HG03280 (cell line): ENCODE data around the gene ALAS1.
"Not testable (repeated sequence)": the region's sequence is repeated elsewhere in the genome, so short reads cannot be mapped to it uniquely, and the experiment has no call there.

ENCODE experiments used
- ATAC-seq: cut with Tn5 transposase; IDR thresholded peaks from one replicate; pipeline ENCODE4 v1.9.1; 2021; ENCODE audit warnings: mild to moderate bottlenecking, moderate library complexity; ENCODE audit not compliant: unreplicated experiment

The ALAS1 gene

DNA sequence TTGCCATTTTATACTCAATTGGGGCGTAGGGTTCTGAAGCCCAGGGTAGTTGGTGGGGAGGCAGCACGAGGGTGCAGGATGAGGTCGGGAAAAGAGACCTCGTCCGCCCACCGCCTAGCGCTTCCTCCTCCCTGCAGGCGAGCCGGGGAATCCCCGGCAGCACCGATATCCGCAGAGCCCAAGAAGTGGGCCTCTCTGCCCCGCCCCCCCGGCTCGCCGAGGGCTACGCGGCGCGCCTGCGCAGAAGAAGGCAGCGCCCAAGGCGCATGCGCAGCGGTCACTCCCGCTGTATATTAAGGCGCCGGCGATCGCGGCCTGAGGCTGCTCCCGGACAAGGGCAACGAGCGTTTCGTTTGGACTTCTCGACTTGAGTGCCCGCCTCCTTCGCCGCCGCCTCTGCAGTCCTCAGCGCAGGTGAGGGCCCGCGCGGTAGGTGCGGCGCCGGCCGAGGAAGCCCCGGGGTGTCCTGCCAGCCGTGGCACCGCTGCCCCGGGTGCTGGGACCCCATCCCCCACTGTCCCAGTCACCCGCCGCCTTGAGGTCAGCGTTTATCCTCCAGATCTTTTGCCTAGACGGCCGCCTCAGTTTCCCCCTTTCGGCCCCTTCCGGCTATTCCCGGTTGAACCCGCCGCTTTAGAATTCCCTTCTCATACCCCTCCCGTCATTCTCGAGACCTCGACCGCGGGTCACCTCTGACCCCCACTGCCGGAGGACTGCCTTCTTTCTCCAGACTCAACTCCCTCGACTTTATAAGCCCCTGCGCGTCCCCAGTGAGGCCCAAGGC, at the start of gene ALAS1:
ALAS1 (plus strand) TSS at position 319 of the 784 bp plus-strand sequence. CDS start 1,082 bp downstream, outside the sequence.
- ATAC-seq: peak; percentile 87

DNA sequence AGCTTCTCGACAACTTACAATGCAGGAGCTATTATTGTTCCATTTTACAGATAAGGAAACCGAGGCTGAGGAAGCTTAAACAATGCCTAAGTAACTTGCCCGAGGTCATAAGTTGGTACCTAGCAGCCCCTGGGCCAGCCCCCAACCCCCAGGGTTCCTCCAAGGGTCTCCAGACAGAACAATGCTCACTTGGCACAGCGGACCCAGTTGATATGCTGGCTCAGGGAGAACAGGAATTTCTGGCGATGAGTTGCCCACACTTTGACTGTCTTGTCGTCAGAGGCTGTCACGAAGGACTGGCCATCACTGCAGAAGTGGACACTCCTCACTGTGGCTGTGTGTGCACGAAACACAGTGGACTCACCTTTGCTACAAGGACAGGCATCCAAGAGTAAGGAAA, 48.9 kb upstream of the ALAS1 start:
- ATAC-seq: no peak

DNA sequence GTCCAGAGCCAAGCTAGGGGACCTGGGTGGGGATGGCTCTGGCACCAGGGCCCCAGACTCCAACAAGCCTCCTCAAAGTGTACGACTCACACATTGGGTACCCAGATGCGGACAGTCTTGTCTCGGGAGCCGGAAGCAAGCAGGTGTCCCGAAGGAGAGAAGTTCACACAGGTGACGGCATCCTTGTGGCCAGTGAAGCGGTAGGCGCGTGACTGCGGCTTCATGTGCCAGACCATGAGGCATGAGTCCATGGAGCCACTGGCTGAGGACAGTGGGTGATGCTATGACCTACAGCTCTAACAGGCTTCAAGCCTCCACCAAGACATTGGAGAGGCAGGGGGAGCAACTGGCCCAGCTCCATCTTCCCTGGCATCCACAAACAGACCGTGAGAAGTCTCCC, 48.2 kb upstream of the ALAS1 start:
- no peak for ATAC-seq

DNA sequence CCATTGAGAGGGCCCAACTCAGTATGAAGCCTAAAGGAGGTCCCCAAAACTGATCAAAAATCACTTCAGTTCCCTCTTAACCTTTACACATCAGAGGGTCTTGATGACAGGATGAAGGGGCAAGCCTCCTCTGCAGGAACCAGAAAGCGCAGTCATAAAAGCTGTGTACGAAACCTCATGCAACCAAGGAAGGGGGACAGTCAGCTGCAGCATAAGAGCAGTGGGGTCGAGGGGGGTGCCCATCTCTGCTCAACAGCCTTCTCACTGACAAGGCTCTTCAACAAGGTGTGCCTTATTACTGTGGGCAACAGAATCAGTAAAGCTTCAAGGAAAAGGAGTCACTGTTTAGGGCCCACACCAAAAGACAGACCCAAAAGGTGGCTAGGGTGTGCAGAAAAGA, 47.6 kb upstream of the ALAS1 start:
- no peak for ATAC-seq

DNA sequence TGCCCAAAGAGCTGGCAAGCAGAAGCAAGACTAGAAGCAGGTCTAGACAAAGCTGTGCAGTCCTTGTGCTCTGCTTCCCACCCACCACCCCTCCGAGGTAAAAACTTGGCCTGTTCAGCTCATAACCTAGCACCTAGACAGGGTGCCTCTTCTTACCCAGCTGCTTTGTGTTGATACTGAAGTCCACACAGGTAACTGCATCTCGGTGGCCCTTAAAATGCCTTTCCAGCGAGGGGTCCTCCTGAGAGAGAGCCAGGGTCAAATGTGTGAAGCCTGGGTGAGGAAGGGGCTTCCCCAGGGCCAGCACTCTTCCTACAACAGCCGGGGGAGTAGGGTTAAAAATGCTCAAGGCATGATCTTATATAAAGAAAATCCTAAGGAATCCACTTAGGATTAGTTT, 47.1 kb upstream of the ALAS1 start:
- no peak for ATAC-seq

DNA sequence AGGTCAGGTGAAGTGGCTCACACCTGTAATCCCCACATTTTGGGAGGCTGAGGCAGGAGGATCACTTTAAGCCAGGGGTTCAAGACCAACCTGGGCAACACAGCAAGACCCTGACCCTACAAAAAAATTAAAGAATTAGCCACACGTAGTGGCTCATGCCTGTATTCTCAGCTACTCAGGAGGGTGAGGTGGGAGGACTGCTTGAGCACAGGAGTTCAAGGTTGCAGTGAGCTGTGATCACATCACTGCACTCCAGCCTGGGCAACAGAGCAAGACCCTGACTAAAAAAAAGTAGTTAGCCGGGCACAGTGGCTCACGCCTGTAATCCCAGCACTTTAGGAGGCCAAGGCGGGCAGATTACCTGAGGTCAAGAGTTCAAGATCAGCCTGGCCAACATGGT, 46.0 kb upstream of the ALAS1 start:
- ATAC-seq: not testable (repeated sequence)

DNA sequence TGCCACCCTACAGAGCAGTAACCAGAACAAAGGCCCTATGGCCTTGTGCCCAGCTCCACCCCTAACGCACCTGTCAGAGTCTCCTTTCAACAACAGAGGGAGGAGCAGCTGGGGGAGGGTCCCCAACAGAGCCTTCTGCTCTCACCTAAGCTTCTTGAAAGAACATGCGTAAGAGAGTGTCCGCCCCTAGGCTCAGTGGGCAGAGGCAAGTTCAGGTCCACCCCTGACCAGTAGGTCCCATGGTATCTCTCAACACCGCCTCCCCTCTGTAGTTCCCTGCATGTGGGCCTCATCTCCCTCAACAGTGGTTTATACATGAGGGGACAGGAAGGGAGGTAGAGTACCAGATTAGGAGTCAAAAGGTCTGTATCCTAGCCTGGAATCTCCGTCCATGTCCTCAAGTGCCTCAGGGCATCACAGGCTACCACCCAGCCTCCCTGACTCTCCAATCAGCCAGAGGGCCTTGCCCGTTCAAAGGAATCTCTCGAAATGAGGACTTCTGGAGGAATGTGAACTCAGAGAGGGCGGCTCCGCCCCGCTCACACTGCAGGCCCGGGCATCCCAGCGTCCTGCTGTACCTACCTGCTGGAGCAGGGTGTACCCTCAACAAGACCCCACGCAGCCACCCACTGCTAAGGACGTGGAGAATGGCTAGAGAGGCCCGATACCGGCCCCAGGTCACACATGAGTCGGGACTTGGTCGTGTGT, 44.4 kb upstream of the ALAS1 start:
- peak; percentile 14 for ATAC-seq

DNA sequence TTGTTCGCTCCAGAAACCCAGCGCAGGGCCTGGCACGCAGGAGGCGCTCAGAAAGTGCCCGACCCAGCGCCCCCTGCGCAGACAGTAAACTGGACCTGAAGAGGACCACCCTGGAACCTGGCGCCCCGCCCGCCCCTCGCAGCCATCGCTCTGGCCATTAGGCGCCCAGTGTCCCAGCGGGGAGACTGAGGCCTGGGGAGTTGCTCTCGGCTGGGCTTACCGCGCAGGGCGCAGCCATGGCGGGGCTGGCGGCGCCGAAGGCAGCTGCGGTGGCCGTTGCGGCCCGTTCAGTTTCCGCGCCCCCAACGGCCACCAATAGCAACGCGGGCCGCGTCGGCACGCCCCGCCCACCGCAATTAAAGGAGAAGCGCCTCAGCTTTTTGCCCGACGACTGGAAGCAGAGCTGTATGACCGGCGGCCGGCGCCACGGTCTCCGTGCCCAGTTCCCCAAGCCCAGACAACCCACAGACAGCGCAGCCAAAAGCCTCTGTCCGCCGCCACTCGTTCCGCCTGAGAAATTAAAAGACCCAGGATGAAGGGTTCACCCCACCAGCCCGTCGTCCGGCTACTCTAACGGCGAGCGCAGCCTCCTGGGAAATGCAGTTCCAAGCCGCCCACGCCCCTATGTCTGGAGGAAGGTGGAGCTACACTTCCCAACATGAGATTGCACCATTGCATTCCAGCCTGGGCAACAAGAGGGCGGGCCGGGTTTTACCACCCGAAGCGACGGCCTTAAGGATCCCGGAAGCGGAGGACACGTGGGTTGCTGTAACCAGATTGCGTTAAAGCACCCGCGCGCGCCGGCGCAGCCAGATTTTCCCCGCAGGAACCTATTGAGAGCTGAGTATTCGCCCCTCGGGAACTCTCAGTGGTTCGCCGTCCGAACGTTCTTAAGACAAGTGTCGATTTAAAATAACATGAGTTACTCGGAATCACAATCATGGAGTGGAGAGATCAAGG, 43.5 kb upstream of the ALAS1 start, which contains the start of gene POC1A:
POC1A (minus strand) TSS at position 289 of the 960 bp plus-strand sequence; CDS start at position 238, 51 bp downstream.
- ATAC-seq: peak; percentile 82

DNA sequence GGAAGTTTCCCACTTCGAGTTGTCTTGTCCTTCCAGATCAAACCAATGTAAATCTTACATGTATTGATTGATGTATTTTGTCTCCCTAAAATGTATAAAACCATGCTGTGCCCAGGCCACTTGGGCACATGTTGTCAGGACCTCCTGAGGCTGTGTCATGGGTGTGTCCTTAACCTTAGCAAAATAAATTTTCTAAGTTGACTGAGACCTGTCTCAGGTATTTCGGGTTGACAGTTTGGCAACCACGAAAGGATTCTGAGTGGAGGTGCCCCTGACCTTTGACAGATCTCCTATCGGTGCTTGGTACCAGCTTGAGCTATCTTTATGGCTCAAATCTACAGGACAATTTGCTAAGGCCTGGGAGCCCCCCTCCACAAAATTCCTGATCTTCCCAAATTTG, 42.0 kb upstream of the ALAS1 start:
- no peak for ATAC-seq

DNA sequence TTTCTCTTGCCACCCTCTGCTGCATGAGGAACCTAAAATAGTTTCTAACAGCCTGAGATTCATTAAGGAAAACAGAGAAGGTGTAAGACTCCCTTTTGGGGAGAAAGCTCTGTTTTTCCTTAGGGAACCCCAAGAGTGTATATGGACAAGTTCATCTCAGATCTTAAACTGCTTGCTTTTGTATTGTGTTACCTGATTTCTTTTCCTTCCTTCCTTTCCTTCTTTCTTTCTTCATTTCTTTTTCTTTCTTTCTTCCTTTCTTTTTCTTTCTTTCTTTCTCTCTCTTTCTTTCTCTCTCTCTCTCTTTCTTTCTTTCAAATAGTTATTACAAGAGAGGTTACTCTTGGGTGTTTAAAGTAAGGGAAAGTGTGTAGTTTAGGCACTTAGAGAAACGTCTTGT, 38.5 kb upstream of the ALAS1 start:
- no peak for ATAC-seq

DNA sequence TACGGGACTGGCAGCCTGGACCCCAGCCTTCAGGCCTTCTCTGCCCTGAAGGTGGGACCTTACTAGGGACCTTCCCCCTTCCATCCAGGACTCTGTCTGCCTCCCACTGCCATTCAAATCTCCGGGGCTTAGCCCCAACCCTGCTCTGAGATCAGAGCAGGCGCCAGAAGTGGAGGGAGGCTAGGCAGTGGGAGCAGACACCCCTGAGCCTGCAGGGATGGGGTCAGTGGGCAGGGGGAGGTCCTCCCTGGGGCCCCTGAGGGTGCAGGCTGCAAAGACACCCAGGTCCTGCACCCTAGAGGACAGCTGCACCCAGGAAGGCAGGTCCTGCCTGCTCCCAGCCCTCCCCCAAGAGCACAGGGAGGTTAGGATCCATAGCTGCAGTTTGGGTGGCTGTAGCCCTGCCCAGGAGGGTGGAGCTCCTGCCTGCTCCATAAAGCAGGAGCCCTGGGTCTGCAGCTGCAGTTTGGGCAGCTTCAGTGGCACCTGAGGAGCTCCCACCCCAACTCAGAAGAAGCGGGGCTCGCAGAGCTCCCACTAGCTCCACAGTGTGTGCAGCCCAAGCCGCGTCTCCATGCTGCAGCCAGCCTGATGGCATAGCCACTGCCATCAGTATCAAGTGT, 35.6 kb upstream of the ALAS1 start:
- ATAC-seq: no peak

DNA sequence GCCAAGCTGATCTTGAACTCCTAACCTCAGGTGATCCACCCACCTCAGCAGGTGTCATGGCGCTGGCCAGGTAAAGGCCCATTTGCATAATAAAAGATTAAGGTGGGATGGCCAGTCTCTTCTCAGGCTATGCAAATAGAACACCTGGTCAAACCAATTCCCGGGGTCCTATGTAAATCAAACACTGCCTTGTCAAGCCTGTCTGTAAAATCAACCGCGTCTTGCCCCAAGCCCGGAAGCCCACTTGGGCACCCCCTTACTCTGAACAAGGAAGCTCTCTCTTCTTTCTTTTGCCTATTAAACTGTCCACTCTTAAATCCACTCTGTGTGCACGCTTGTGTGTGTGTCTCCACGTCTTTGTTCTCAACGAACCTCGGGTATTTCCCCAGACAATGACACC, 30.7 kb upstream of the ALAS1 start:
- no peak for ATAC-seq

DNA sequence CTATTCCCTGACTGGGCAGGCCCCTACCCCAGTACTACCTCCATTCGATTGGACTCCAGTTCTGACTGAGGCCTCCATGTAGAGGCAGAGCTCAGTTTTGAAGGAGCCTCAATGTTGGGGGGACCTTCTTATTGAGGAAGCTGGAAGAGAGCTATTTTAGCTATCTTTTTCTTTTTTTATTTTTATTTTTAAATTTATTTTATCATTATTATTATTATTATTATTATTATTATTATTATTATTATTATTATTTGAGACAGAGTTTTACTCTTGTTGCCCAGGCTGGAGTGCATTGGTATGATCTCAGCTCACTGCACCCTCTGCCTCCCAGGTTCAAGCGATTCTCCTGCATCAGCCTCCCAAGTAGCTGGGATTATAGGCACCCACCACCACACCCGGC, 27.7 kb upstream of the ALAS1 start:
- not testable (repeated sequence) for ATAC-seq

DNA sequence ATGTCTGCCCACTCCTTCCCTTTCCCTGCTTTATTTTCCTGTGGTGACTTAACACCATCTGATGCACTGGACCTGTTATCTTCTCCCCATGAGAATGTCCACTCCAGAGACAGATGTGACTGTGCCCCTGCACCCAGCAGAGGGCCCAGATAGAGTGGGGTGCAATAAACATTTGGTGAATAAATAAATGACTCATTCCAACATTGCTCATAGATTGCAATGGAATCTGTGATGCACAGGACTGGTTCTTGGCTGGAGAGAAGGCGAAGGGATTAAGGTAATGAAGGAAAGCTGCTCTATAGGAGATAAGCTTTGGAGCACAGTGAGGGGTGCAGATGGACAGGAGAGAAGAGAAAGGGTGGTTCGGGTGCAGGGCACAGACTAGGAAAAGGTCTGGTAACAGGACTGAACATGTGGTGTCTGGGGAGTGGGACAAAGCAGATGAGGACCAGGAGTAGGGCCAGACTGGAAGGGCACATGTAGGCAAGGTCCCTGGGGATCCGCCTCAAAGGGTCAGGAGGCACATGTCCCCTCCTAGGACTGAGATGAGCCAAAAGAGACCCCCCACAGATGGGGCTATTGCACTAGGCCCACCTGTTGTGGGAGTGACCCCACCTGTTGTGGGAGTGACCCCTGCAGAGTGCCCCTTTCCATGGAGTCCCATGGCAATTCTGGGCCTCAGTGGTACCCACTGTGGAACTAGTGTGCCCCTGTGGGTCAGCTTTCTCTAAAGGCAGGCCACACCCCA, 26.3 kb upstream of the ALAS1 start:
- no peak for ATAC-seq

DNA sequence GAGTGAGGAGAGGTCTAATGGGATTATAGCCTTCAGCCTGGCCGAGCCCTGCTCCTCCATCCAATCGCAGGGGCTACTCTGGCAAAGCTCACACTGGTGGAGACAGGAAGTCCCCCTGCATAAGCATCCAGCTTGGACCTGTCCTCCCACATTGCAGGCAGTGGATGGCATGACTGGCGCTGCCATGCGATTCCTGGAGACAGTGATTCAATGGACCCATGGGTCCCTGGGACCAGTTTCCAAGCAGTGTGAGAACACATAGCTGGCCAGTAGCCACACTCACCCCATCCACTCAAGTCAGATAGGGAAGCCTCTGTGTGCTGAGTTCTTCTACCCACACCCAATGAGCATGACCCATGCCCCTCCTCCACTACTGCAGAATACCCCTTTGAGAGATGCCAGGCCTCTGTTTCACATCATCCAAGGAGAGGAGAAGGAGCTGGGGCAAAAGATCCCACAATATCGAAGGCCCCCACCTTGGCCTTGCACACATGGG, 25.6 kb upstream of the ALAS1 start:
- ATAC-seq: no peak

DNA sequence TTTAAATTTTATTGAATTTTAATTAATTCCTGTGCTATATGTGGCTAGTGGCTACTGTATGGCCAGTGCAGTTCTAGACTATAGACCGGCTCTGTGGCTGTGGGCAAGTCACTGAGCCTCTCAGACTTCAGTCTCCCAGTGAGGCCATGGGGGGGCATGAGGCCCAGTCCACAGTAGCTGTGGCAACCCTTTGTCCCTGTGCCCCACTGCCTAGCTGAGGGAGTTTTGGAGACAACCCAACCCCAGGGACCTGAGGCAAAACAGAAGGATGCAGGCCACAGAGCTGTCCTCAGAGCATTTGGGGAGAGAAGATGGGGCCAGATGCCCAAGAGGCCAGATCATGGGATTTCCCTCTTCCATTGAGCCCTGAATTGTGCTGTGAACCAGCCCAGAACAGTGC, 24.9 kb upstream of the ALAS1 start:
- ATAC-seq: no peak

DNA sequence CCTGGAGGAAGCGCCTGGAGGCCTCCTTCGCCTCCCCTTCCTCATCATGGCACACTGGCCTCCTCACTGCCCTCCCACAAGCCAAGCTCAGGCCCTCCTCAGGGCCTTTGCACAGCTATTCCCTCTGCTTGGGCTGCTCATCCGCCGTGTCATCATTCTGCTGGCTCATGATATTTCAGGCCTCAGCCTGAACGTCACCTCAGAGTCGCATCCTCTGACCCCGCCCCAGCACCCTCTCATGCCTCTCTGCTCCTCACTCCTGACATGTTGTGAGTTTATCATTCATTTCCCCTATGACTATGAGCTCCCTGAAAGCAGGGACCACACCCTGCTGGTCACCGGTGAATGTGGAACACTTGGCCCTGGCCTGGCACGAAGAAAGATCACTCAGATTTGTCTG, 23.1 kb upstream of the ALAS1 start:
- ATAC-seq: no peak

DNA sequence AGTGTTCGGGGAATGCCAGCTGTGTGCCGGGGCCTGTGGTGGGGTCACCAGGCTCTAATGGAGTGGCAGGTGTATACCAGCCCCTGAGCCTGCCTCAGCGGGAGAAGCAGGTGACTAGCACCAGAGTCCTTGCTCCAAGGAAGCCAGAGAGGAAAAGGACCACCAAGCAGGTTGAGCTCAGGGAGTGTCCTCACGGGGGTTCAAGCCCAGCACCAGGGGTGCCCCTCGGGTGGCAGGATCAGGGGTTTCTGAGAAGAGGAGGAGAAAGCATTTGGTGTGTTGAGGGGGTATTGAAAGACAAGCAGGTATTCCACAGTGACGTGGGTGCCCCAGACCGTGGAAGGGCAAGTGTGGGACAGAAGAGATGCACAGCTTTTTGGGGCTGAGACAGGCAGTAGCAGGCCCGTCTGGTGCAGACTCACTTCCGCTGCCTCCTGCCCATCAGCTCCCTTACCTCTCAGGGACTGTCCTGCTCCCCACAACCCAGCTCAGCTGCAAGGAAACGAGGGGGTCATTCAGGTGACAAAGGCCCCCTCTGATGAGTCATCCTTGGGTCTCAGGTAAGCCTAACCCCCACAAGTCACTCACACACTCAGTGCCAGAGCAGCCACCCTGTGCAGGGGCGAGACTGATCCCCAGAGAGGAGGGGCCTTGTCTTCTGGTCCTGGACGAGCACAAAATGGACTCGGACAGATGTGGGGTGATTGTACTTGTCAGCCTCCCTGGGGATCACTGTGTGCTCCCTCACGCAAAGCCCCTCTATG, 22.4 kb upstream of the ALAS1 start:
- ATAC-seq: no peak

DNA sequence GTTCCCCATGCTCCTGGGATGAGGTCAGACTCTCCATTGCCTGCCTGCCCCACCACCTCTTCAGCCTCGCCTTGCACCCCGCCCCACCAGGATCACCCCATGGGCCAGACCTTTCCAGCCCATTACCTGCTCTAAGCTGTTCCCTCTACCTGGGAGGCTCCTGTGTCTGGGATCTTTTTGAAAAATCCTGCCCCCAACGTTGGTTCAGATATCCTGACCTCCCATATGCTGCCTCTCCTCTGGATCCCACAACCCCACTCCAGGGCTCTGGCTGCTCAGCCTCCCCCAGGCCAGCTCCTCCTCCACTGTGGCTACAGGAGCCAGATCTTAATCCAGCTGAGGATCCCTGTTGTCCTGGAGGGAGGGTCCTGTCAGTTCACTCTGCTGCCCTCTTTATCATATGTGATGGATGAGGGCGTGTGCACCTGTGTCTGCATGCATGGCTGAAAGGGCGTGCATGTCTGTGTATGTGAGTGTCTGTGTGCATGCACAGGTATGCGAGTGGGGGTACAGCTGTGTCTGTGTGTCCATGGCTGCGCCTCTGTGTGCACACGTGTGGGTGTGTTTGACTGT, 21.7 kb upstream of the ALAS1 start:
- ATAC-seq: no peak
